KMS-11 (cell line): Measurements from ENCODE around the gene TMEM92.
"Not testable (repeated sequence)": the region's sequence is repeated elsewhere in the genome, so short reads cannot be mapped to it uniquely, and the experiment has no call there.

ENCODE experiments used
- H2AFZ ChIP-seq: fragments of 200-600 bp; sonication (generic); 2 replicates; pipeline ENCODE4 v1.6.1; 2016; ENCODE audit warnings: antibody characterized with exemption, mixed run types, low read depth
- H3K27ac ChIP-seq: fragments of 200-600 bp; sonication (generic); 2 replicates; pipeline ENCODE4 v1.6.1; 2016; ENCODE audit warnings: mild to moderate bottlenecking, mixed run types
- H3K27me3 ChIP-seq: fragments of 200-600 bp; sonication (generic); 2 replicates; pipeline ENCODE4 v1.6.1; 2017; ENCODE audit warnings: mild to moderate bottlenecking, low read depth, mixed run types, moderate library complexity; ENCODE audit not compliant: insufficient read depth
- H3K36me3 ChIP-seq: fragments of 200-600 bp; sonication (generic); 2 replicates; pipeline ENCODE4 v1.6.1; 2017; ENCODE audit warnings: mild to moderate bottlenecking, mixed run types; ENCODE audit not compliant: insufficient read depth
- H3K4me1 ChIP-seq: fragments of 200-600 bp; sonication (generic); 2 replicates; pipeline ENCODE4 v1.6.1; 2016; ENCODE audit warnings: mild to moderate bottlenecking, low read depth, mixed run types; ENCODE audit not compliant: poor library complexity, severe bottlenecking
- H3K4me2 ChIP-seq: fragments of 200-600 bp; sonication (generic); 2 replicates; pipeline ENCODE4 v1.7.0; 2016; ENCODE audit warnings: mild to moderate bottlenecking, mixed run types
- H3K4me3 ChIP-seq: fragments of 200-600 bp; sonication (generic); IDR thresholded peaks from 2 replicates; pipeline ENCODE4 v1.6.1; 2017; ENCODE audit warnings: low read depth, low read length, mixed read lengths; ENCODE audit not compliant: insufficient read depth
- H3K79me2 ChIP-seq: fragments of 200-600 bp; sonication (generic); 2 replicates; pipeline ENCODE4 v1.6.1; 2016; ENCODE audit warnings: low read depth, mixed run types; ENCODE audit not compliant: insufficient read depth
- H3K9ac ChIP-seq: fragments of 200-600 bp; sonication (generic); 2 replicates; pipeline ENCODE4 v1.6.1; 2016; ENCODE audit warnings: mild to moderate bottlenecking, mixed run types
- H4K20me1 ChIP-seq: fragments of 200-600 bp; sonication (generic); 2 replicates; pipeline ENCODE4 v1.6.1; 2016; ENCODE audit warnings: mild to moderate bottlenecking, mixed run types; ENCODE audit not compliant: insufficient read depth
- TF ChIP-seq, protein P1 (sequence below): fragments of 200-600 bp; sonication (generic); conservative IDR thresholded peaks from 2 replicates; pipeline ENCODE4 v1.6.1; 2017; ENCODE audit warnings: low read depth, mild to moderate bottlenecking, antibody characterized with exemption, low read length, moderate library complexity, mixed read lengths

Gene TMEM92

DNA sequence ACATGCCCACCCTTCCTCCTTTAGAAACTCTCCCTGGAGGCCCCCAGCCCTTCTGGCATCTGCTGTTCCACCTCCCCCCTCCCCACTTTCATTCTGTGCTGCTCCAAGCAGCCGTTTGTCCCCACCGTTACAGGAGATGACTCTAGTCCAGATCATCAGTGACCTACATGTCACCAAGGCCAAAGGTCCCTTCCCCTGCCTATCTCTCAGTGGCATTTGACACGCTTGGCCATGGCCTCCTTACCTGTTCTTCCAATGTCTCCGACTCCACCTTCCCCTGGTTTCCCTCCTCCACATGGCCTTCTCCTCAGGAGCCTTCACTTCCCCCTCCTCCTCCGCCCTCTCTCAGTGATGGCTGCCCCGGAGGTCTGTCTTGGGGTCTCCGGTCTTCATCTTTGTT, 9.4 kb downstream of the TMEM92 start:
- no peak overlapping the region for H3K9ac ChIP-seq

GRCh38 chr17:50285941-50286340, 11.7 kb downstream of the TMEM92 start:
- no peaks in the 10 kb centered on the region for H3K36me3 ChIP-seq
- no peak overlapping the region for H3K4me3 ChIP-seq
- no peak overlapping the region for H3K9ac ChIP-seq
- H3K4me2 ChIP-seq: no peak overlapping the region
- no peak overlapping the region for H2AFZ ChIP-seq
- no peaks in the 10 kb centered on the region for H4K20me1 ChIP-seq
- H3K4me1 ChIP-seq: no peaks in the 10 kb centered on the region
- peaks cover 42% of the 10 kb centered on the region for H3K27me3 ChIP-seq
- no peak overlapping the region for H3K27ac ChIP-seq
- no peaks in the 10 kb centered on the region for H3K79me2 ChIP-seq
- TF ChIP-seq, protein P1, sequence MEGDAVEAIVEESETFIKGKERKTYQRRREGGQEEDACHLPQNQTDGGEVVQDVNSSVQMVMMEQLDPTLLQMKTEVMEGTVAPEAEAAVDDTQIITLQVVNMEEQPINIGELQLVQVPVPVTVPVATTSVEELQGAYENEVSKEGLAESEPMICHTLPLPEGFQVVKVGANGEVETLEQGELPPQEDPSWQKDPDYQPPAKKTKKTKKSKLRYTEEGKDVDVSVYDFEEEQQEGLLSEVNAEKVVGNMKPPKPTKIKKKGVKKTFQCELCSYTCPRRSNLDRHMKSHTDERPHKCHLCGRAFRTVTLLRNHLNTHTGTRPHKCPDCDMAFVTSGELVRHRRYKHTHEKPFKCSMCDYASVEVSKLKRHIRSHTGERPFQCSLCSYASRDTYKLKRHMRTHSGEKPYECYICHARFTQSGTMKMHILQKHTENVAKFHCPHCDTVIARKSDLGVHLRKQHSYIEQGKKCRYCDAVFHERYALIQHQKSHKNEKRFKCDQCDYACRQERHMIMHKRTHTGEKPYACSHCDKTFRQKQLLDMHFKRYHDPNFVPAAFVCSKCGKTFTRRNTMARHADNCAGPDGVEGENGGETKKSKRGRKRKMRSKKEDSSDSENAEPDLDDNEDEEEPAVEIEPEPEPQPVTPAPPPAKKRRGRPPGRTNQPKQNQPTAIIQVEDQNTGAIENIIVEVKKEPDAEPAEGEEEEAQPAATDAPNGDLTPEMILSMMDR: no peak

More for the DNA sequence above, 9.4 kb downstream of the TMEM92 start:
- Histone ChIP-seq H3K27ac (no peak overlapping the region), H3K36me3 (no peaks in the 10 kb centered on the region), H2AFZ (no peak overlapping the region), H4K20me1 (no peaks in the 10 kb centered on the region), H3K4me1 (no peaks in the 10 kb centered on the region), H3K79me2 (no peaks in the 10 kb centered on the region), H3K4me3 (no peak overlapping the region), H3K4me2 (no peak overlapping the region), H3K27me3 (peaks cover 51% of the 10 kb centered on the region)
- TF ChIP-seq, protein P1: no peak

DNA sequence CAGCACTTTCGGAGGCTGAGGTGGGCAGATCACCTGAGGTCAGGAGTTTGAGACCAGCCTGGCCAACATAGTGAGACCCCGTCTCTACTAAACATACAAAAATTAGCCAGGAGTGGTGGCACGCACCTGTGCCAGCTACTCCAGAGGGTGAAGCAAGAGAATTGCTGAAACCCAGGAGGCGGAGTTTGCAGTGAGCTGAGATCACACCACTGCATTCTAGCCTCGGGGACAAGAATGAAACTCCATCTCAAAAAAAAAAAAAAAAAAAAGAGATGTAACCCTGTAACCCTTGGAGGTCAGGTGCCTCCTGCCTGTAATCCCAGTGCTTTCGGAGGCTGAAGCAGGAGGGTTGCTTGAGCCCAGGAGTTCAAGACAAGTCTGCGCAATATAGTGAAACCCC, 13.0 kb downstream of the TMEM92 start:
- not testable (repeated sequence) for H3K4me1 ChIP-seq, H3K4me3 ChIP-seq, H3K4me2 ChIP-seq, H4K20me1 ChIP-seq, H3K79me2 ChIP-seq, H3K9ac ChIP-seq, H2AFZ ChIP-seq, H3K27ac ChIP-seq, H3K36me3 ChIP-seq
- peaks cover 31% of the 10 kb centered on the region for H3K27me3 ChIP-seq

GRCh38 chr17:50288306-50288705, 14.0 kb downstream of the TMEM92 start:
- Histone ChIP-seq H3K27ac (no peak overlapping the region), H3K27me3 (peaks cover 31% of the 10 kb centered on the region; the same call in 1 of the 2 replicates), H3K4me3 (no peak overlapping the region), H3K4me2 (no peak overlapping the region), H4K20me1 (no peaks in the 10 kb centered on the region), H3K4me1 (no peaks in the 10 kb centered on the region), H3K9ac (no peak overlapping the region), H3K79me2 (no peaks in the 10 kb centered on the region), H2AFZ (no peak overlapping the region), H3K36me3 (no peaks in the 10 kb centered on the region)
- TF ChIP-seq, protein P1: no peak

GRCh38 chr17:50289278-50289677, 15.0 kb downstream of the TMEM92 start:
- H3K9ac ChIP-seq: no peak overlapping the region
- no peak overlapping the region for H3K27ac ChIP-seq
- H3K27me3 ChIP-seq: peaks cover 26% of the 10 kb centered on the region; the same call in 1 of the 2 replicates
- no peaks in the 10 kb centered on the region for H3K4me1 ChIP-seq
- no peaks in the 10 kb centered on the region for H4K20me1 ChIP-seq
- TF ChIP-seq, protein P1: no peak
- no peak overlapping the region for H2AFZ ChIP-seq
- H3K36me3 ChIP-seq: no peaks in the 10 kb centered on the region
- no peaks in the 10 kb centered on the region for H3K79me2 ChIP-seq
- no peak overlapping the region for H3K4me3 ChIP-seq
- no peak overlapping the region for H3K4me2 ChIP-seq
